HepG2 (cell line): ENCODE data around the gene QSOX2. TPM values are rescaled to one million over a fixed set of nuclear protein-coding genes. Genes with fewer than 3 reads are reported as not detected.

Experiments
- ATAC-seq: fragments of 200-7000 bp; cut with Tn5 transposase; 3 replicates; pipeline ENCODE4 v1.9.1; 2020; ENCODE audit warnings: mild to moderate bottlenecking, moderate library complexity
- BruUV-seq: library from RNA; stranded (reverse); fragments of 400-500 nt; replicated peaks from 2 replicates; lab custom pipeline; 2021; lab: Mats Ljungman, UMichigan
- CTCF ChIA-PET: fragments of 300-600 bp; formaldehyde crosslinking; extraction: SDS; loops from one replicate; lab custom pipeline; 2021; ENCODE audit warnings: low total read pairs, inconsistent platforms, low intra/inter-chr PET ratio; lab: Yijun Ruan, JAX
- POLR2A ChIA-PET: fragments of 350-600 bp; sonication (Branson Sonifier 250); formaldehyde crosslinking; loops from one replicate; lab custom pipeline; 2020; ENCODE audit warnings: antibody characterized with exemption, inconsistent platforms; lab: Yijun Ruan, JAX
- DNase-seq: peaks from one replicate; pipeline ENCODE4 v3.0.0-alpha.2; 2015; ENCODE audit warnings: low spot score
- FAIRE-seq: peaks from 3 replicates; lab custom pipeline; 2011; peaks lifted over from hg19 to GRCh38; lab: Jason Lieb, UNC
- H2AFZ ChIP-seq: one replicate; pipeline ENCODE4 v1.6.1; 2011; ENCODE audit warnings: low read length, inconsistent platforms
- H3K27ac ChIP-seq: fragments of 300-600 bp; 3 replicates; pipeline ENCODE4 v1.8.0; 2011; ENCODE audit warnings: mixed run types, mild to moderate bottlenecking, mixed read lengths, low read length, inconsistent platforms; ENCODE audit not compliant: insufficient read depth; ENCODE audit errors: extremely low read length
- H3K27me3 ChIP-seq, 2 experiments: fragments of 200-600 bp in 1 of 2; 2 replicates in 1 of 2; 3 replicates in 1 of 2; pipeline versions ENCODE4 v1.6.0 to v1.8.0; 2011; ENCODE audit warnings: low read length in 2 of 2, mild to moderate bottlenecking in 2 of 2, moderate library complexity in 2 of 2, inconsistent platforms in 1 of 2; ENCODE audit not compliant: insufficient read depth in 2 of 2, control insufficient read depth in 1 of 2
- H3K36me3 ChIP-seq, 2 experiments: fragments of 200-600 bp in 1 of 2; replicated peaks in 1 of 2; 2 replicates in 1 of 2; 3 replicates in 1 of 2; pipeline versions ENCODE4 v1.5.1 to v1.8.0; 2011; ENCODE audit warnings: low read length in 2 of 2, inconsistent platforms in 1 of 2; ENCODE audit not compliant: insufficient read depth in 2 of 2, control insufficient read depth in 1 of 2
- H3K4me1 ChIP-seq: 2 replicates; pipeline ENCODE4 v1.5.1; 2012; ENCODE audit warnings: low read length, inconsistent platforms; ENCODE audit not compliant: insufficient read depth
- H3K4me2 ChIP-seq: 2 replicates; pipeline ENCODE4 v1.6.0; 2011; ENCODE audit warnings: low read depth, low read length, inconsistent platforms
- H3K4me3 ChIP-seq, 3 experiments: fragments of 200-600 bp in 1 of 3; sonication (generic), shearing (Covaris generic) in 1 of 3; replicated peaks in 1 of 3; 2 replicates each; pipeline ENCODE4 v1.5.1; 2011 to 2016; ENCODE audit warnings: low read length in 3 of 3, inconsistent platforms in 2 of 3, low read depth in 2 of 3, mild to moderate bottlenecking in 2 of 3, control low read depth in 1 of 3, mixed read lengths in 1 of 3; ENCODE audit not compliant: insufficient read depth in 1 of 3
- H3K79me2 ChIP-seq: one replicate; pipeline ENCODE4 v1.6.1; 2011; ENCODE audit warnings: low read length, inconsistent platforms; ENCODE audit not compliant: insufficient read depth
- H3K9ac ChIP-seq: 2 replicates; pipeline ENCODE4 v1.6.0; 2011; ENCODE audit warnings: mild to moderate bottlenecking, low read depth, low read length, inconsistent platforms; ENCODE audit not compliant: insufficient read depth
- H3K9me3 ChIP-seq: 2 replicates; pipeline ENCODE4 v1.5.1; 2012; ENCODE audit warnings: mild to moderate bottlenecking, low read length
- H4K20me1 ChIP-seq: 2 replicates; pipeline ENCODE4 v1.6.0; 2011; ENCODE audit warnings: inconsistent platforms, mild to moderate bottlenecking, low read length, moderate library complexity; ENCODE audit not compliant: insufficient read depth
- CCAR2 ChIP-seq: fragments of 200-400 bp; formaldehyde crosslinking; optimal IDR thresholded peaks from 2 replicates; pipeline ENCODE3; 2018; ENCODE audit warnings: low read depth, mild to moderate bottlenecking, low read length, moderate library complexity
- ETV5 ChIP-seq: IDR thresholded peaks from 2 replicates; pipeline ENCODE4 v1.6.1; 2018; ENCODE audit warnings: missing biosample characterization, missing genetic modification reagents, inconsistent platforms, borderline replicate concordance
- IRX3 ChIP-seq: sonication (generic); formaldehyde crosslinking; IDR thresholded peaks from 2 replicates; pipeline ENCODE4 v1.8.1; 2023; ENCODE audit warnings: mild to moderate bottlenecking, low read depth, missing genetic modification reagents, borderline replicate concordance
- NCOR1 ChIP-seq: fragments of 200-600 bp; sonication (generic); IDR thresholded peaks from 2 replicates; pipeline ENCODE4 v1.7.0; 2017; ENCODE audit warnings: antibody characterized with exemption, low read length, borderline replicate concordance
- ONECUT2 ChIP-seq: sonication (generic); formaldehyde crosslinking; IDR thresholded peaks from 2 replicates; pipeline ENCODE4 v1.4.0; 2020; ENCODE audit warnings: missing genetic modification reagents
- PHF20 ChIP-seq: sonication (generic); formaldehyde crosslinking; IDR thresholded peaks from 2 replicates; pipeline ENCODE4 v1.5.0; 2020; ENCODE audit warnings: mild to moderate bottlenecking, missing genetic modification reagents
- POLR2AphosphoS5 ChIP-seq: IDR thresholded peaks from 2 replicates; pipeline ENCODE4 v1.6.1; 2012; ENCODE audit warnings: low read depth, low read length
- TMF1 ChIP-seq: sonication (generic); formaldehyde crosslinking; IDR thresholded peaks from 2 replicates; pipeline ENCODE4 v1.8.1; 2022; ENCODE audit warnings: low read depth, missing genetic modification reagents
- ZFP62 ChIP-seq: sonication (generic); formaldehyde crosslinking; IDR thresholded peaks from 2 replicates; pipeline ENCODE4 v1.4.0; 2020; ENCODE audit warnings: missing genetic modification reagents
- ZSCAN31 ChIP-seq: sonication (generic); formaldehyde crosslinking; IDR thresholded peaks from 2 replicates; pipeline ENCODE4 v1.5.0; 2020; ENCODE audit warnings: low read depth, mild to moderate bottlenecking, missing genetic modification reagents
- WGBS: methylation state at CpG from one replicate; pipeline ENCODE4 v1.1.6; 2017; ENCODE audit warnings: low lambda C conversion rate; 5-methylcytosine and 5-hydroxymethylcytosine counted together
- in situ Hi-C: cut with HindIII; loops from 2 replicates; pipeline ENCODE4 v1.10.0; 2017; ENCODE audit warnings: low pct_unique_long_range_greater_than_20kb; ENCODE audit not compliant: extremely low pct_ligation_motif_present
- intact Hi-C: fragments of 100-400 bp; cut with micrococcal nuclease; formaldehyde crosslinking; loops from one replicate; pipeline ENCODE4 v1.10.0; 2022; ENCODE audit not compliant: unreplicated experiment
- polyA plus RNA-seq, 8 experiments: library from polyadenylated mRNA; depleted of rRNA in 3 of 8; stranded (reverse) in 7 of 8; unstranded in 1 of 8; fragments of >200 nt; fragmentation: Illumina TruSeq in 4 of 8; extraction: Trizol in 4 of 8; gene quantifications; 2 replicates each; pipeline versions ENCODE4 v1.2.1 to v1.2.3, GENCODE V29; 2011 to 2016; ENCODE audit warnings: low read depth in 4 of 8, missing spikeins in 1 of 8, mixed read lengths in 1 of 8; ENCODE audit not compliant: insufficient read depth in 1 of 8
- total RNA-seq, 5 experiments: library from RNA; depleted of rRNA; stranded (reverse); fragments of >200 nt; fragmentation: Illumina TruSeq; extraction: Trizol; gene quantifications; 2 replicates each; pipeline ENCODE4 v1.2.3, GENCODE V29; 2016; ENCODE audit warnings: low read depth in 1 of 5

QSOX2 gene
- total and polyA plus RNA-seq, 2 of the 13 experiments (the other 11 are each of a cell fraction or from before 2014, with no cell fraction given), result 27.1 to 42.1 TPM

GRCh38 chr9:136199391-136200288, 46.0 kb downstream of the QSOX2 start (continued):
- no peak for TF ChIP-seq ETV5 (CRISPR knock-in tag)
- TF ChIP-seq TMF1 (CRISPR knock-in tag), result no peak

- Histone ChIP-seq H3K4me2 (no peak overlapping the region), H2AFZ (no peak overlapping the region), H3K79me2 (no peaks in the 10 kb centered on the region), H3K36me3 (no peaks in the 10 kb centered on the region), H3K27me3 (peaks cover 12 to 71% of the 10 kb centered on the region in 2 experiments; a peak in 4 of 5 replicates), H4K20me1 (peaks cover 14% of the 10 kb centered on the region; the same call in 1 of the 2 replicates), H3K4me3 (no peak overlapping the region), H3K27ac (no peak overlapping the region), H3K9me3 (no peaks in the 10 kb centered on the region), H3K4me1 (no peaks in the 10 kb centered on the region), H3K9ac (no peak overlapping the region)
- CTCF ChIA-PET, result no interaction called here
- intact Hi-C loops, result no loop called here
- no peak for DNase-seq
- no peak for TF ChIP-seq POLR2AphosphoS5
- no peak for TF ChIP-seq ZSCAN31 (CRISPR knock-in tag)
- TF ChIP-seq PHF20 (CRISPR knock-in tag), result no peak
- no peak for TF ChIP-seq IRX3 (CRISPR knock-in tag)
- no peak for TF ChIP-seq NCOR1
- TF ChIP-seq ZFP62 (CRISPR knock-in tag), result no peak
- TF ChIP-seq ONECUT2, result no peak
- no peak for TF ChIP-seq CCAR2
- POLR2A ChIA-PET, result no interaction called here
- FAIRE-seq, result no peak
- no peak for ATAC-seq
- in situ Hi-C loops, result no loop called here
- no CpG with 5 or more reads among the region's 62 CpGs for WGBS
- no TSS peak for BruUV-seq
Measured at GRCh38 chr9:136198605-136199083, 47.0 kb downstream of the QSOX2 start.
